ENCODE measurements around the gene APAF1.

DNA sequence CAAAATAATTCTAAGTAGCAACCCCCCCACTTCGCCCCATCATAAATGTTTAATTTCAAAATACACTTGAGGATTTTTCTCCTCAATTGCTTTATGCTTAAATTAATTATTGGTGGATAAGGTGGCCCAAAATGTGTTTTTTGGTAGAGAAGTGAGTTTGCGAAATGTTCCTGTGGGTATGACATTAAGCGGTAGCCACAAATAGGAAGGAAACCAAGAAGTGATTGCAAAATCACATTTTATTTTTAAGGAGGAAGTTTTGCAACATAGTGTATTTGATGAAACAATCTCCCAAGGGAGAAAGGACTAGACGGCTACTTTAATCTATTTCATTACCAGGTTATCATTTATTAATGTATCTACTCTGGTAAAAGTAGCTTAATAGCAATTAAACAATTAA lies 26.1 kb upstream of the APAF1 start:
- TF ChIP-seq, protein P1, sequence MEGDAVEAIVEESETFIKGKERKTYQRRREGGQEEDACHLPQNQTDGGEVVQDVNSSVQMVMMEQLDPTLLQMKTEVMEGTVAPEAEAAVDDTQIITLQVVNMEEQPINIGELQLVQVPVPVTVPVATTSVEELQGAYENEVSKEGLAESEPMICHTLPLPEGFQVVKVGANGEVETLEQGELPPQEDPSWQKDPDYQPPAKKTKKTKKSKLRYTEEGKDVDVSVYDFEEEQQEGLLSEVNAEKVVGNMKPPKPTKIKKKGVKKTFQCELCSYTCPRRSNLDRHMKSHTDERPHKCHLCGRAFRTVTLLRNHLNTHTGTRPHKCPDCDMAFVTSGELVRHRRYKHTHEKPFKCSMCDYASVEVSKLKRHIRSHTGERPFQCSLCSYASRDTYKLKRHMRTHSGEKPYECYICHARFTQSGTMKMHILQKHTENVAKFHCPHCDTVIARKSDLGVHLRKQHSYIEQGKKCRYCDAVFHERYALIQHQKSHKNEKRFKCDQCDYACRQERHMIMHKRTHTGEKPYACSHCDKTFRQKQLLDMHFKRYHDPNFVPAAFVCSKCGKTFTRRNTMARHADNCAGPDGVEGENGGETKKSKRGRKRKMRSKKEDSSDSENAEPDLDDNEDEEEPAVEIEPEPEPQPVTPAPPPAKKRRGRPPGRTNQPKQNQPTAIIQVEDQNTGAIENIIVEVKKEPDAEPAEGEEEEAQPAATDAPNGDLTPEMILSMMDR (IDR thresholded peaks at IDR 0.05) = no peak
- TF ChIP-seq POLR2A (IDR thresholded peaks at IDR 0.05) = no peak
